Ovary (tissue), 3 donors: ENCODE measurements around the gene CRBN.

Experiments used
- CTCF ChIP-seq, 3 donors: fragments of 450-650 bp in 2 of 3; fragments of 200-600 bp in 1 of 3; IDR thresholded peaks; one replicate each; pipeline versions ENCODE4 v1.5.1 to v1.8.0; 2016 to 2022; ENCODE audit warnings: antibody characterized with exemption in 3 of 3, mild to moderate bottlenecking in 1 of 3
- POLR2A ChIP-seq: fragments of 450-650 bp; IDR thresholded peaks from one replicate; pipeline ENCODE4 v1.6.1; 2017; ENCODE audit warnings: antibody characterized with exemption, mild to moderate bottlenecking, moderate library complexity
- donor health status: DM: no; HTN: no; CAD: no.

DNA sequence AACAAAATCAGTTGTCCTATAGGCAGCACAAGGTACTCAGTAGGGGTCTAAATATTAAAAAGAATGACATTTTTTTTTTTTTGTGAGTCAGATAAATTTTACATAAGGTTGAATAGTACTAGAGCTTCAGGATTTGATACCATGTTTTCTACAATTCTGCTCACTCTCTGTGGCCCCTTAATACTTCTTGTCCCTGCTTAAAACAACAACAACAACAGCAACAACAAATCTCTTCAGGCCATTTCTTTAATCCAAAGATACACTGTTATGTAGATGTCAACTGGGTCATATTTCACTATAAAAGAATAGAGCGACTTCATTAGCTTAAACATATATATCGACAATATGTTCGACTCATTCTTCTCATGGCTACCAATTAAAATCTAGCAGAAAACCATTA, 72.3 kb downstream of the CRBN start:
- TF ChIP-seq CTCF (IDR thresholded peaks at IDR 0.05): no peak
- no peak for TF ChIP-seq POLR2A
